HEK293T (cell line): ENCODE measurements around the gene BICD2.

ENCODE experiments used
- BHLHE40 ChIP-seq: fragments of 450-650 bp; IDR thresholded peaks from 2 replicates; pipeline ENCODE4 v1.6.1; 2016; ENCODE audit warnings: mild to moderate bottlenecking, moderate library complexity, borderline replicate concordance
- FOXK2 ChIP-seq: fragments of 450-650 bp; IDR thresholded peaks from 2 replicates; pipeline ENCODE4 v1.6.1; 2016; ENCODE audit warnings: mild to moderate bottlenecking
- FOXM1 ChIP-seq: fragments of 450-650 bp; IDR thresholded peaks from 2 replicates; pipeline ENCODE4 v1.6.1; 2017; ENCODE audit warnings: mild to moderate bottlenecking, borderline replicate concordance
- TARDBP ChIP-seq: fragments of 450-650 bp; IDR thresholded peaks from 2 replicates; pipeline ENCODE4 v1.6.1; 2016

DNA sequence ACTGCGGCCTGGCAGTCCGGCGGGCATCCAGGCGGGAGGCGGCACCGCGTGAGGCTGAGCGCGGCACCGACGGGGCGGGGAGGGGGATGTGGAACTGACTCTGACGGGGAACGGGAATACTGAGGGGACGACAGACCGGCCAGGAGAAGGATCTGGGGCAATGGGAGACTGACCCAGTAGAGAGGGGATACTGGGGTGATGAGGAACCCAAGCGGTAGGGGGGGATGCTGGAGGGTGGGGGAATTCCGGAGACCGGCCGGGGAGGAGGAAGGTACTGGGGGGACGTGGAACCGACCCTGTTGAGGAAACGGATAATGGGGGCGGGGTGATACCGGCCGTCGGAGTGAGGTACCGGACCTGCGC, 95.1 kb downstream of the BICD2 start:
- no peak for TF ChIP-seq TARDBP
- TF ChIP-seq FOXM1: no peak
- no peak for TF ChIP-seq BHLHE40
- no peak for TF ChIP-seq FOXK2
